Spleen (tissue), 11 donors: ENCODE results near the gene UVSSA. TPM values are rescaled to one million over a fixed set of nuclear protein-coding genes. Genes with fewer than 3 reads are reported as not detected.

Source experiments
- DNase-seq: peaks from one replicate; pipeline ENCODE4 v3.0.0-alpha.2; 2020
- H3K27ac ChIP-seq, 8 donors: fragments of 200-600 bp; sonication (generic) in 7 of 8; 1 replicate in 4 of 8; 2 replicates in 4 of 8; pipeline versions ENCODE4 v1.5.0 to v1.8.0; 2016 to 2021; ENCODE audit warnings: inconsistent platforms in 4 of 8, mild to moderate bottlenecking in 4 of 8, moderate library complexity in 1 of 8
- H3K27me3 ChIP-seq, 7 donors: fragments of 200-600 bp; sonication (generic) in 6 of 7; replicated peaks in 1 of 7; 1 replicate in 4 of 7; 2 replicates in 3 of 7; pipeline versions ENCODE4 v1.5.0 to v1.8.0; 2016 to 2021; ENCODE audit warnings: inconsistent platforms in 3 of 7, mild to moderate bottlenecking in 1 of 7
- H3K36me3 ChIP-seq, 6 donors: fragments of 200-600 bp; sonication (generic) in 5 of 6; 1 replicate in 4 of 6; 2 replicates in 2 of 6; pipeline versions ENCODE4 v1.5.0 to v1.8.0; 2016 to 2021; ENCODE audit warnings: inconsistent platforms in 2 of 6
- H3K4me1 ChIP-seq, 6 donors: fragments of 200-600 bp; sonication (generic) in 5 of 6; 1 replicate in 3 of 6; 2 replicates in 3 of 6; pipeline versions ENCODE4 v1.5.0 to v1.8.0; 2016 to 2021; ENCODE audit warnings: inconsistent platforms in 3 of 6
- H3K4me3 ChIP-seq, 8 donors: fragments of 200-600 bp; sonication (generic) in 7 of 8; 1 replicate in 4 of 8; 2 replicates in 4 of 8; pipeline versions ENCODE4 v1.5.0 to v1.8.0; 2016 to 2021; ENCODE audit warnings: inconsistent platforms in 4 of 8, mild to moderate bottlenecking in 4 of 8, moderate library complexity in 2 of 8
- H3K9me3 ChIP-seq, 8 donors: fragments of 200-600 bp; sonication (generic) in 7 of 8; 1 replicate in 4 of 8; 2 replicates in 4 of 8; pipeline versions ENCODE4 v1.5.0 to v1.8.0; 2016 to 2021; ENCODE audit warnings: inconsistent platforms in 4 of 8
- POLR2A ChIP-seq, 3 donors: fragments of 450-650 bp; IDR thresholded peaks; one replicate each; pipeline ENCODE4 v1.5.1; 2017; ENCODE audit warnings: antibody characterized with exemption in 3 of 3, mild to moderate bottlenecking in 1 of 3
- POLR2AphosphoS5 ChIP-seq, 3 donors: sonication (generic); formaldehyde crosslinking; IDR thresholded peaks; one replicate each; pipeline ENCODE4 v1.5.1; 2017; ENCODE audit warnings: antibody characterized with exemption in 3 of 3
- WGBS, 5 donors: extraction: QIAGEN DNeasy Blood & Tissue Kit in 3 of 5; methylation state at CpG; one replicate each; pipeline versions ENCODE4 v1.1.5 to v1.1.7; 2013 to 2018; 5-methylcytosine and 5-hydroxymethylcytosine counted together
- intact Hi-C: fragments of 100-400 bp; cut with DNase I; formaldehyde crosslinking; loops from one replicate; pipeline ENCODE4 v1.15.0; 2023; ENCODE audit warnings: low total_unique reads
- polyA plus RNA-seq, 3 donors: library from polyadenylated mRNA; stranded (reverse); fragments of 200-250 nt; gene quantifications; one replicate each; pipeline ENCODE4 v1.2.1, GENCODE V29; 2013
- total RNA-seq, 7 donors: library from RNA; depleted of rRNA in 3 of 7; stranded (reverse); fragments of >200 nt in 3 of 7; fragmentation: NEBNext Ultra II Directional in 4 of 7; extraction: Animal tissue kit (Norgen Biotek cat#: 25700) in 4 of 7; gene quantifications; one replicate each; pipeline versions ENCODE4 v1.1.0 to v1.2.1, GENCODE V29; 2016 to 2021
- TF ChIP-seq, protein P1 (sequence below), 11 experiments: fragments of 200-600 bp in 7 of 11; fragments of 450-650 bp in 4 of 11; sonication (generic) in 4 of 11; IDR thresholded peaks in 8 of 11; conservative IDR thresholded peaks in 3 of 11; 1 replicate in 7 of 11; 2 replicates in 4 of 11; pipeline versions ENCODE4 v1.4.0 to v1.8.0; 2016 to 2021; ENCODE audit warnings: antibody characterized with exemption in 11 of 11, inconsistent platforms in 4 of 11, mild to moderate bottlenecking in 1 of 11
- donor health status: healthy with polysubstance abuse.
- donor health status: DM: no; HTN: no; CAD: no; lungs with moderate emphysema.
- donor health status: DM: no; HTN: no; CAD: no.
- donor health status: Bipolar disorder and iron deficiency.
- donor health status: healthy.
- donor health status: DM: no; HTN: no; CAD: no.
- donor health status: DM: yes; HTN: yes; CAD: no.

UVSSA gene
- total and polyA plus RNA-seq, 10 donors = 3.0 to 54.0 (median 26.8) TPM

DNA sequence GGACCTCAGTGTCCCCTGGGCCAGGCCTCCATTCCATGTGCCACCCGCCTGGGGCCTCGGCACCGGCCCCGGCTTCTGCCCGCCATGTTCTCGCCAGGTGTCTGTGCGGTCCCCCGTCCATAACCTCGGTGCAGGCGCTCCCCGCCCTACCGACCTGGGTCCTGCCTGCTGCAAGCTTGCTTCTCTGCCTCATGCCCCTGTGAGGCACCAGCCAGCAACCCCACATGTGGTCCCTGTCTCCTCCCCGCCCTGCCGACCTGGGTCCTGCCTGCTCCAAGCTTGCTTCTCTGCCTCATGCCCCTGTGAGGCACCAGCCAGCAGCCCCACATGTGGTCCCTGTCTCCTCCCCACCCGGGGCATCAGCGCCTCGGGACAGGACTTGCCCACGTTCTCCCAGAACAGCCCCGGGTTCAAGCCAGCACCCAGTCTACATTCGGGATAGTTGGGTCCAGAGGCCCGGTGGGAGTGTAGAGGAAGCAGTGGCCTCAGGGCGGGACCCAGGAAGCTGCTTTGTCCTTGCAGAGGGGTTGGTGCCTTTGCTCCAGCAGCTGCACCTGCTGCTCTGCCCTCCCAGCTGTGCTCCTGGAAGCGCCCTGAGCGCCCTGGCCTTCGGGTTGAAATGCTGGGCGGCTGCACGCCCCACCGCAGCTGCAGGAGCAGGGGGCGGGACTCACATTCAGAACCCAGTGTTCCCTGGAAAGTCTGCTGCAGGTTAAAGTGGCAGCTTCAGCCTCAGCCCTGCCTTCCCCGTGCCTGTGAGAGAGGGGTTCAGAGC is 20.1 kb upstream of the UVSSA start:
- TF ChIP-seq POLR2AphosphoS5 (IDR thresholded peaks at IDR 0.05) (peak in 1 of 3 donors; percentile 38), POLR2A (IDR thresholded peaks at IDR 0.05) (no peak)
- TF ChIP-seq, protein P1, sequence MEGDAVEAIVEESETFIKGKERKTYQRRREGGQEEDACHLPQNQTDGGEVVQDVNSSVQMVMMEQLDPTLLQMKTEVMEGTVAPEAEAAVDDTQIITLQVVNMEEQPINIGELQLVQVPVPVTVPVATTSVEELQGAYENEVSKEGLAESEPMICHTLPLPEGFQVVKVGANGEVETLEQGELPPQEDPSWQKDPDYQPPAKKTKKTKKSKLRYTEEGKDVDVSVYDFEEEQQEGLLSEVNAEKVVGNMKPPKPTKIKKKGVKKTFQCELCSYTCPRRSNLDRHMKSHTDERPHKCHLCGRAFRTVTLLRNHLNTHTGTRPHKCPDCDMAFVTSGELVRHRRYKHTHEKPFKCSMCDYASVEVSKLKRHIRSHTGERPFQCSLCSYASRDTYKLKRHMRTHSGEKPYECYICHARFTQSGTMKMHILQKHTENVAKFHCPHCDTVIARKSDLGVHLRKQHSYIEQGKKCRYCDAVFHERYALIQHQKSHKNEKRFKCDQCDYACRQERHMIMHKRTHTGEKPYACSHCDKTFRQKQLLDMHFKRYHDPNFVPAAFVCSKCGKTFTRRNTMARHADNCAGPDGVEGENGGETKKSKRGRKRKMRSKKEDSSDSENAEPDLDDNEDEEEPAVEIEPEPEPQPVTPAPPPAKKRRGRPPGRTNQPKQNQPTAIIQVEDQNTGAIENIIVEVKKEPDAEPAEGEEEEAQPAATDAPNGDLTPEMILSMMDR (IDR thresholded peaks at IDR 0.05 in 8 of 11, conservative IDR thresholded peaks at IDR 0.05 in 3 of 11) = no peak
- Histone ChIP-seq H3K36me3 (peaks cover 0 to 98% (median 67%) of the 10 kb centered on the region in 6 donors), H3K27me3 (no peaks in the 10 kb centered on the region), H3K9me3 (no peaks in the 10 kb centered on the region), H3K4me3 (no peak overlapping the region), H3K4me1 (peaks cover 0 to 37% (median 14%) of the 10 kb centered on the region in 6 donors), H3K27ac (no peak overlapping the region)
- intact Hi-C loops = no loop called here
- WGBS, 5 donors = 92 to 95% (median 94%) methylated on average over 22 to 30 of the region's 30 CpGs
- peak; percentile 77 for DNase-seq

DNA sequence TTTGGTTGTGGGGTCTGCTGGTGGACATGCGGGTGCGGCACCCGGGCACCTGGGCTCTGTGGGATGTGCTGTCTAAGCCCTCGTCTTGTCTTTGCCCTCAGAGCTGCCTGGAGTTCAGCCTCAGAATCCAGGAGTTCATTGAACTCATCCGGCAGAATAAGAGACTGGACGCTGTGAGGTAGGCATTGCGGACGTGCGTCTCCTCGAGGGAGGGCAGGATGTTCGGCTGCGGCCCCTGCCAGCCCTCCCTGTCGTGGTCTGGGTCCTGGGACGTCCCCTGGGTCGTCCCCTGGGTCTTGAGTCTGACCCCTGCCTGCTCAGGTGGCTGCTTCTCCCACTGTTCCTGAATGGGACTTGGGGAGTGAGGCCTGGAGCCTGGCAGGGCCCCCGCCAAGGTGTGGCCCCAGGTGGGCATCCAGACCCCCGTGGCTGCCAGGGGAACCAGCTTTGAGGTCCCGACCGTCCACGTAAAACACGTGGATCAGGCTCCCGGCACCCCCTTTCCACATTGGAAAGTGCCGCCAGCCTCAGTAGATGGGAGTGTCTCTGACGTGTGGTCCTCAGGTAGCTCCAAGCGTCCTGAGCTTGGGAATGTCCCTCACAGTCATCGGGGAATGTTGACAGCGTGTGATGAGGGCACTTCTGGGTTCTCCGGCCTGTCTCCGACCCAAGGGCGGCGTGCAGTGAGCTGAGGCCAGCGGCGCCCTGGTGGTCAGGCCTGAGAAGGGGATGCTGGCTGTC is 19.3 kb upstream of the UVSSA start:
- TF ChIP-seq POLR2A (IDR thresholded peaks at IDR 0.05) (no peak), POLR2AphosphoS5 (IDR thresholded peaks at IDR 0.05) (peak in 1 of 3 donors; percentile 5)
- TF ChIP-seq, protein P1 (IDR thresholded peaks at IDR 0.05 in 8 of 11, conservative IDR thresholded peaks at IDR 0.05 in 3 of 11) = no peak
- Histone ChIP-seq H3K27ac (no peak overlapping the region), H3K9me3 (no peaks in the 10 kb centered on the region), H3K4me1 (peaks cover 0 to 45% (median 16%) of the 10 kb centered on the region in 6 donors), H3K4me3 (no peak overlapping the region), H3K36me3 (peaks cover 0 to 98% (median 66%) of the 10 kb centered on the region in 6 donors), H3K27me3 (no peaks in the 10 kb centered on the region)
- intact Hi-C loops = no loop called here
- DNase-seq = peak; percentile 54
- WGBS, 5 donors = 94 to 96% (median 95%) methylated on average over 19 to 33 of the region's 33 CpGs

DNA sequence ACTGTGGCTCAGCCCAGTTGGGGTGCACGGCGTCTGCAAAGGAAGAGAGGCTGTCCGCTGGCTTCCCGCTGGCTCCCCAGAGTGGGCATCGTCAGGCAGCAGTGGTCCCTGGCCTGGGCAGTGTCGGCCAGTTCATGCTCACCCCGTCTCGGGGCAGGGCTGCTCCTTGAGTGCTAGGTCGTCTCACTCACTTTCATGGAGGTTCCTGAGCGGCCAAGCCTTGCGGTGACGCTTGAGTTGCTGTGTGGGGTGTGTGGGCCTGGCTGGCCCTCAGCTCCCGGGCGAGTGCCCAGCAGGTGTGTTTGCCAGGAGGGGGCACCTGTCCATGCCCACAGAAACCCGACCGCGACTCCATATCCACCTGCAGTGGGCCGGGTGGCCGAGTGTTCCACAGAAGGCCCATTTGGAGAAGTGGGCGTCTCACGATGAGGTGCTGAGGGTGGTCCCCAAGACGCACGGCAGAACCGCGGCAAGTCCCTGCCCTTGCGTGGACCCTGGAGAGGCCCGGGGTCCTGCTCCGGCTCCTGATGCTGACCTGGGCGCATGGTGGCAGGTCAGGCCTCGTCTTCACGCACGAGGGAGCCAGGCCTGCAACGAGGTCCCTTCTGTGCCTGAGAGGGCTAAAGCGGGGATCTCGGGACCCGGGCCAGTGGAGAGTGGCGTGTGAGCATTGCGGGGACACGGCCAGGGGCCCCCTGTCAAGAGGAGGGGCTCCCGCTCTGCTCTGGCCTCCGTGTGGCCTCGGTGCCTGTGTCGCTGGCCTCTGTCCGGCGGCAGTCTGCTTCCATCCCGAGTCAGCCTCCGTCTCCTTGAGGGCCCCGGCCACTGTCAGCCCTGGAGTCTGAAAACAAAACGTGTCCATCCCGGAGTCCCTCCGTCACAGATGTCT is 18.5 kb upstream of the UVSSA start:
- Histone ChIP-seq H3K4me3 (no peak overlapping the region), H3K9me3 (no peaks in the 10 kb centered on the region), H3K4me1 (peaks cover 0 to 53% (median 18%) of the 10 kb centered on the region in 6 donors), H3K27me3 (no peaks in the 10 kb centered on the region), H3K27ac (peak overlapping the region in 1 of 8 donors; percentile 57), H3K36me3 (peaks cover 0 to 98% (median 68%) of the 10 kb centered on the region in 6 donors)
- 94 to 97% (median 95%) methylated on average over 4 to 51 of the region's 51 CpGs for WGBS, 5 donors
- TF ChIP-seq POLR2A (IDR thresholded peaks at IDR 0.05) (no peak), POLR2AphosphoS5 (IDR thresholded peaks at IDR 0.05) (no peak)
- TF ChIP-seq, protein P1 (IDR thresholded peaks at IDR 0.05 in 8 of 11, conservative IDR thresholded peaks at IDR 0.05 in 3 of 11) = no peak
- DNase-seq = peak; percentile 70
- intact Hi-C loops = no loop called here
